HepG2 (cell line): Measurements from ENCODE around the gene SCN4B. TPM values are rescaled to one million over a fixed set of nuclear protein-coding genes. Genes with fewer than 3 reads are reported as not detected.

ENCODE experiments used
- KIAA2018 ChIP-seq: sonication (generic); formaldehyde crosslinking; IDR thresholded peaks from 2 replicates; pipeline ENCODE4 v1.5.0; 2020; ENCODE audit warnings: mild to moderate bottlenecking, missing genetic modification reagents, borderline replicate concordance
- ZNF3 ChIP-seq: IDR thresholded peaks from 2 replicates; pipeline ENCODE4 v1.7.0; 2017; ENCODE audit warnings: inconsistent platforms
- ZNF652 ChIP-seq: IDR thresholded peaks from 2 replicates; pipeline ENCODE4 v1.6.1; 2016; ENCODE audit warnings: low read depth, borderline replicate concordance
- polyA plus RNA-seq, 8 experiments: library from polyadenylated mRNA; depleted of rRNA in 3 of 8; stranded (reverse) in 7 of 8; unstranded in 1 of 8; fragments of >200 nt; fragmentation: Illumina TruSeq in 4 of 8; extraction: Trizol in 4 of 8; gene quantifications; 2 replicates each; pipeline versions ENCODE4 v1.2.1 to v1.2.3, GENCODE V29; 2011 to 2016; ENCODE audit warnings: low read depth in 4 of 8, missing spikeins in 1 of 8, mixed read lengths in 1 of 8; ENCODE audit not compliant: insufficient read depth in 1 of 8
- total RNA-seq, 5 experiments: library from RNA; depleted of rRNA; stranded (reverse); fragments of >200 nt; fragmentation: Illumina TruSeq; extraction: Trizol; gene quantifications; 2 replicates each; pipeline ENCODE4 v1.2.3, GENCODE V29; 2016; ENCODE audit warnings: low read depth in 1 of 5

The SCN4B gene
- total and polyA plus RNA-seq, 2 of the 13 experiments (the other 11 are each of a cell fraction or from before 2014, with no cell fraction given): 0.04 to 0.29 TPM

DNA sequence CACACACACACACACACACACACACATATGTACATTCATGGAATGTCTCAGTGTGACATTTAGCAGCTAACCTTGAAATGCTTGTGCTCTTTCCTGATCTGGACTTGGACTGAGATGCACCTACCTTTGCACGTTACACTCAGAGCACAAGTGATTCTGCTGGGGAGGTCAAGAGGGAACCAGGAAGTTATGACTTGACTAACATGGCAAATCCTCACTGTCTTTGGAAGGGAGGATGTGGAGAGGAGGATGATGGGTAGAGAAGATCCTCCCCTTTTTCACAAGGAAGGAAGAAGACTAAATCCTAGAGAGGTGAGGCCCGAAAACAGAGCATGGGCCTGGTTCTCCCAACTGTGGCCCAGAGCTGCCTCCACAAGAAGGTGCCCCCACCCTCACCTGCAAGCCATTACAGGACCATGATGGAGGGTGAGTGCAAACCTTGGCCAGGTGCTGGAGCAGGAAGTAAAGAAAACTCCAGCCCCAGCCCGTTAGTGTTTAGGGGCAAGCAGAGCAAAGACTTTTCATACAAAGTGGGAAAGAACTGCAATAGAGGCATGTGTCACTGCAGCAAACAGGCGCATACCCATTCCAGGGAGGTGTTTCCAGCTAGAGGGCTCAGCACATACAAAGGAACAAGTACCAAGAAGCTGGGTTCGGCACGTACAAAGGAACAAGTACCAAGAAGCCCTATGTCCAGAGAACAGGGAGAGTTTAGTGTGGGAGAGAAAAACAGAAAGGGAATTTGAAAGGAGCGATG lies 26.4 kb downstream of the SCN4B start (continued):
- no peak for TF ChIP-seq KIAA2018 (CRISPR knock-in tag)
- TF ChIP-seq ZNF652 (CRISPR knock-in tag): no peak
- no peak for TF ChIP-seq ZNF3
- TF ChIP-seq, all 625 proteins: peak for 2
